ENCODE results near the gene ICAM5.

- TF ChIP-seq BHLHE40 (IDR thresholded peaks at IDR 0.05; ENCODE audit: borderline replicate concordance) (no peak), TARDBP (IDR thresholded peaks at IDR 0.05) (no peak)
Measured at GRCh38 chr19:10309423-10309822, 19.7 kb downstream of the ICAM5 start, which contains the start of gene ZGLP1.

All from HEK293T (cell line).